HG02610 (cell line): ENCODE results near the gene ZXDC.

Experiments
- ATAC-seq: cut with Tn5 transposase; IDR thresholded peaks from one replicate; pipeline ENCODE4 v1.9.1; 2021; ENCODE audit warnings: mild to moderate bottlenecking, moderate library complexity; ENCODE audit not compliant: unreplicated experiment

ZXDC gene

DNA sequence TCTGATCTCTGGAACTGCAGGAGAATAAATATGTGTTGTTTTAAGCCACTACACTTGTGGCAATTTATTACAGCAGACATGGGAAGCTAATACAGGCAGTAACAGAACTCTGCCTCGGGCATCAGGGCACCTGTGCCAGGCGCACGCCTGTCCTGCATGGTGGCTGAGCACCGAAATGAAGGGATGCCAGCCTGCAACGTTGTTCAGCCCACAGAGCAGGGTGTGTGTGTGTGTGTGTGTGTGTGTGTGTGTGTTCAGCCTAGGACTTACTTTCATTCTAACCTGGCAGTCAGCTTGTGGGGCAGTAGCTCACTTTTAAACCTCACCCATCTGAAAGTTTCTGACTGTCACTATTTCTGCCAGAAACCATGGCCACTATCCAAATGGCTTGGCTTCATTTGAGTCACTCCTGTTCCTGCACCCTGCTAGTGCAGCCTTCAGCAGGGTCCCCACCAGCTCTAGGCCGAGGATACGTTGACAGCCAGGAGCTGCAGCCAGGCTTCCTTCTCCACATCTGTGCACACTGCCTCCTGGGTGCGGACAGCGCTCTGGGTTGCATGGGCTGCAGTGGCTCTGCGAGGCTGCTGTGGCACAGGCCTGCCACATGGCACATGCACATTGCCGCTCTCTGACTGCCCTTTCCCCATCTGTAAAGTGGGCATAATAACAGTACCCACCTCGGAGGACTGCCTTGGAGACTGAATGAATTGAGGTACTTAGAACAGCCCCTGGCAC is 37.4 kb upstream of the ZXDC start:
- ATAC-seq = no peak

DNA sequence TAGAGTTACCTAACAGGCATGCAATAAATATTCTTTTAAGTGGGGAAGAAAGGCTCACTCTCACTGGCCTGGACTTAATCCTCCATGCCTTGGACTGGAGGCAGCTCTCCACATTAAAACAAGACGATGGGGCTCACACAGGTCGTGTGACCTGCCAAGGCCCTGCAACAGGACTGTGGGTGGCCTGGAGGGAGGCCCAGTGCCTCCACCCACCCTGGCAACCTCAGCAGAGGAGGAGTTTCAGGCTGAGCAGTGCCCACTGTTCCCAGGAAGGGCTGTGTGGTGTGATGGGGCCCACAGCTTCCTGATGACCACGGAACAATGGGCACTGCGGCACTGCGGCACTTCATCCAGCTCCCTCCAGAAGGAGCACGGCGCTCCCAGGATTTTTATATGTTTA is 36.3 kb upstream of the ZXDC start:
- ATAC-seq = no peak

DNA sequence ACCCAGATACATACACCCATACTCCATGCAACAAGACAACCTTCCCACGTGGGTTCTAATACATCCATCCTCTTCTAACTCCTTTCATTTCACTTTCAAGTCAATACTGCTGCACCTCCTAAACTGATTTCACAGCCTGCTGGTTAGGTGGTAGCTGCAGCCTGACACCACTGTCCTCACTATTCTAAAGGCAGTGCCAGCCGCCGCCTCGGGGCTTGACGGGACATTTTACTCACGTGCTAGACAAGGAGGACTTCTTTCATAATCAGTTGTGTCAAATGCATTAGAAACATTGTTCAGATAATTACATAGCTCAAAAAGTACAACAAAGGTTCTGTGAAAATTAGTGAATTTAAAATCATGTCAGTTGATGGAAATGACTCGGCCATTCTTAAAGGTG is 35.6 kb upstream of the ZXDC start:
- no peak for ATAC-seq

DNA sequence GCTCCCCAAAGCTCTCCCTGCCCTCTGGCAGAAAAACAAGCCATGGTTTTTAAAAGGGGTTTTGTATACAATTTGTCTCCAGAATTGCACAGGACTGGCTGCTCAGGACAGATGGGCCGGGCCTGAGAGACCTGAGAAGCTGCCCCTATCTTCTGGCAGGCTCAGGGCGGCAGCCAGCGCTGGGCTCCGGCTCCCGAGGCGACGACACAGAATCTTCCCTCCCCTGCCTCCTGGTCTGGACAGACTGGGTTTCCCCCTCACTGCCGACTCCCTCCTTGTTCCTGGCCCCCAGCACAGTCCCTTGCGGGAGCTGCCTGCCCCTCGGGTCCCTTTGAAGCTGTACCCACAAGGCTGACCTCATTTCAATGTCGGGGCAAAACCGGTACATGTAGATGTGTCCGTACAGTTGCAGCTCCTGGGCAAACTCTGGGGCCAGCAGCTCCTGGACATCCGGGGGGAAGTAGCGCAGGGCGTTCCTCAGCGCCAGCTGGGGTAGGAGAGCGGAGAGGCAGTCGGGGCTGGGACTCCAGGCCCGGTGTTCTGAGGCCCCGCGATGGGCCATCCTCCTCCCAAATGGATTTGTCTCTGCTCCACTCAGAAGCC is 34.7 kb upstream of the ZXDC start:
- ATAC-seq = no peak

DNA sequence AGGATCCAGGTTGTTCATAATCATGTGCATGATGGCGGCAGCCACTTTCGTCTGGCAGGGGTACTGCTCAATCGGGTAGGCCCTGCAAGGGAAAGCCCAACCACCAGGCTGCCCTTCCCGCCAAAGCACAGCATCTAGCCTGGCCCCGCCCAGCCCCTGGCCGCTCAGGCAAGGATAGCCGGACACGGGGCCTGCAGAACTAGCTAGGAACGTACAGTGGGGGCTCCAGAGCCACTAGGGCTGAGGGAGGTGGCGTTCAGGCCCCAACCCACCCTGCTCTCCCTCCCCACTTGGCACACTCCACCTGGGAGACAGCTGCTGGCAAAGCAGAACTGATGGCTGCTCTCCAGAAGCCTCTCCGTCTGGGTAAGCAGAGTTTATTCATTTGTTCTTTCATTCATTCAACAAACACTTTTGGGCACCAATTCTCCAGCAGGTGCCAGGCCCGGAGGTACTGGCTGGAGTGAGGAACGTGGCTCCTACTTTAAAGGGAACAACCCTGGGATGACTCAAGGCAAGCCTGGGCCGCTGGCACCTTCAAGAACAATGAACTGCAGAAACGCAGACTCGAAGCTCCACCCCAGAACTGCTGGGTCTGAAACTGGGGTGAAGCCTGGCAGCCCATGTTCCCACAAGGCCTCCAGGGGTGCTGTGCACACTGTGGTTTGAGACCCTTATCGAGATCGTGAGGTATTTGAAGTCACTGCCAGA is 34.1 kb upstream of the ZXDC start:
- no peak for ATAC-seq

DNA sequence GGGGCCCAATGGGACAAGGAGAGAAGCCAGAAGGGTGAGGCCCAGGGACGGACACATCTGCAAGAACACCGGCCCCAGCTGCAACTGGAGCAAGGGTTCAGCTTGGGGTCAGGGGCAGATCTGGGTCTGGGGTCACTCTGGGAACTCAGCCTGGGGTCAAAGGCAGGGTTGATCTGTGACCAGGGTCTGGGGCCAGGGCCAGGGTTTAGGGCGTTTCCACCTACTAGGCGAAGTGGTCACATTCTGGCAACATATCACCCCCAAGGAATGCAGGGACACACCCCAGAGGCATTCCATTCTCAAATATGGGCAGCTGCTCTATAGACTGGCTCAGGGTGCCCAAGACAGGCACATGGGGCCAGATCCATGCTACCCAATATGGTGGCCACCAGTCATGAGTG is 32.9 kb upstream of the ZXDC start:
- no peak for ATAC-seq

DNA sequence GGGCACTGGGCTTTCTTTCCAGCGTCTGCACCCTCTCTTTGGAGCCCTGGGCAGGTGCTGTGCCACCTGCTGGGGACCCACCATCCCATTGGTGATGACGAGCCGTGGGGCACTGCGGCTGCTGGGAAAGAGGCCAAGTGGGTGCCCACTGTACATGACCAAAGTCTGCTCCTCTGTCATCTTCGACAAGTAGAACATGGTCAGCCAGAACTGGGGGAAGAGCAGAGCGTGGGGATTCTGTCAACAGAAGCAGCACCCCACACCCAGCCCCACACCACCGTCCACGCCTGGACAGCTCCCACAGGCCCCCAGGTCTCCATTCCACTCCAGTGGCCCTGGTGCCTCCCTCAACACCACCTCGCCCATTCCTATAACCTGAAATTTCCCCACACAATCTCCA is 32.2 kb upstream of the ZXDC start:
- no peak for ATAC-seq

DNA sequence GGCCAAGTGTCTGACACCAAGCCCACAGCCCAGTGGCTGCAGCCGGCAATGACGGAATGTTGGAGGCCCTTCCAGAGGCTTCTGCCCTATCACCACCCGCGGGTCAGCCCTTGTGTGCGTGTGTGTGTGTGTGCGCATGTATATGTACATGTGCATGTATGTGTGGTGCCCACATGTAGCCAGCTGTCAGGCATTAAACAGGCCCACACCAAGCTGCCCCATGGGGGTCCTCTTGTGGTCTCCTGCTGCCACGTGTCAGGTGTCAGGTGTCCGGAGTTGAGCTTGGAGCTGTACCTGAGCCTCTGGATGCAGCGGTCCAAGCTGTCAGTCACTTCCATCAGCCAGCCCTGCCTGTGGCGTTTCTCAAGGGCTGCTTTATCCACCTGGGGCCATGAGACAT is 28.0 kb upstream of the ZXDC start:
- ATAC-seq = no peak

DNA sequence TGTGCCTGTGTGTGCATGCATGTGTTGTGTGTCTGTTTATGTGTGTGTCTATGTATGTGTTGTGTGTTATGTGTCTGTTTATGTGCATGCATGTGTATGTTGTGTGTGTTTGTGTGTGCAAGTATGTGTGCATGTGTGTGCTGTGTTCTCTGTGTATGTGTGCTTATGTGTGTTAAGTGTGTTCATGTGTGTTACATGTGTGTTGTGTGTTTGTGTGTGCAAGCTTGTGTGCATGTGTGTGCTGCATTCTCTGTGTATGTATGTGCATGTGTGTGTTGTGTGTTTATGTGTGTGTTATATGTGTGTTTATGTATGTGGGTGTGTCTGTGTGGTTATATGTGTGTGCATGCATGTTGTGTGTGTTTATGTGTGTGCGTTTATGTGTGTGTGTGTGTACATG is 27.0 kb upstream of the ZXDC start:
- no peak for ATAC-seq

DNA sequence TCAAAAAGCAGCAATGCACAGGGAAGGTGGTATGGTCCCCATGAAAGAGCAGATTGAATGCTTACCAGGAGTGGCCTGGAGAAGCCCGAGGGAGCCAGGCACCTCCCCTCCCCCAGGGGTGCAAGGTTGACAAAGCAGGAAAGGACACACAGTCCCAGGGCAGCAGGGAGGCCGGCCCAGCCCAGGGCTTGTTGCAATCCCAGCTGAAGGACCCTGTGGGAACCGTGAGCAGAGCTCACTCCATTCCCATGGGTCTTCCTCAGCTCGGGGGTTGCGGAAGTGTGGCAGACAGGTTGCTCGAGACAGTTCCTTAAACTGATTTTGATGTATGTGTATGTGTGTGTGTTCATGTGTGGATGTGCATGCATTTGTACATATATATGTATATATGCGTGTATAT is 26.0 kb upstream of the ZXDC start:
- no peak for ATAC-seq

DNA sequence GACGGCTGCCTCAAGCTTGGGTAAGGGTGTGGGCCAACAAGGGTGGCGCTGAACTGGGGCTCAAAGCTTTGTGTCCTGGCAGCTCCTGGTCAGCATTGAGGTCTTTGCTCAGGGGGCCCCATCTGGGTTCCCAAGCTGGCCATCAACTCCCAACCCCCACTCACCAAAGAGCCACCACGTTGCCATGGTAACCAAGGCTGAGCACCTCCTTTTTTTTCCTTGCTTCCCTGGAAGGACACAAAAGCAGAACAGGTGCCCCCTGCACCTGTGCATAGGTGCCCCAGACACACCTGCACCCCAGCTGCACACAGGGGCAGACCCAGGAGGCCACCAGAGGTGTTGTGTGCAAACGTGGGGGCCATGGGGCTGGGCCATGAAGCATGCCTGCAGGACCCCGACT is 25.4 kb upstream of the ZXDC start:
- no peak for ATAC-seq

DNA sequence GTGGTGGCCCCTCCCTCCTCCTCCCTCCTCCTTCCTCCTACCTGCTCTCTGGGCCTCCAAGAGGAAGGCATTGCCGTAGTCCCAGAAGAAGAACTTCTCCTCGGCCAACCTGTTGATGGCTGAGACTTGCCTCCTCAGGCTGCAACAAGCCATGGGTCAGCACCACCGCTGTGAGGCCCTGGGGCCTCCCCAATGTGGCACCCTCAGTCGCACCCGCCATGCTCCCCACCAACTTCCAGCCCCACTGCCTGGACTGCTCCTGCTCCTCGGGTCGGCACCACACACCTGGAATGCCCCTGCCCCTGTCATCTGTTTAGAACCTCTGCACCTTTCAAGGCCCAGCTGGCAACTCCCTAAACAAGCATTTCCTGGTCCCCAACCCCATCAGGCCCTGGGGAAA is 24.3 kb upstream of the ZXDC start:
- no peak for ATAC-seq

DNA sequence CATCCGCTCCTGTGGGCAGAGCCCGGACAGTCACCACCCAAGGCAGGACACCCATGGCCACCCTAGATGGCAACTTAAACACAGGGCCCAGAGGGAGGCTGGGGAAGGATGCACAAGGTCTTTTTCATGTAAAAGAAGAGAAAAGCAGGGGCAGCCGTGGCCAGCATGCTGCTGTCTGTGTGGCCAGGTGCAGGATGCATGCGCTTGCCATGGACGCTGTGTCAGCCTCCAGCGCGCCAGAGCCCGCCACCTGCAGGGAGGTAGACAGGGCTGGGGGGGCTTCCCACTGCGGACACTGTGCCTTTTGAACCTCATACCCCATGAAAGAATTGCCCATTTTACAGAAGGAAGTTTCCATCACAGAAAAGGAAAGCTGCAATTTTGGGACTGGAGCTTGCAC is 23.7 kb upstream of the ZXDC start:
- no peak for ATAC-seq

DNA sequence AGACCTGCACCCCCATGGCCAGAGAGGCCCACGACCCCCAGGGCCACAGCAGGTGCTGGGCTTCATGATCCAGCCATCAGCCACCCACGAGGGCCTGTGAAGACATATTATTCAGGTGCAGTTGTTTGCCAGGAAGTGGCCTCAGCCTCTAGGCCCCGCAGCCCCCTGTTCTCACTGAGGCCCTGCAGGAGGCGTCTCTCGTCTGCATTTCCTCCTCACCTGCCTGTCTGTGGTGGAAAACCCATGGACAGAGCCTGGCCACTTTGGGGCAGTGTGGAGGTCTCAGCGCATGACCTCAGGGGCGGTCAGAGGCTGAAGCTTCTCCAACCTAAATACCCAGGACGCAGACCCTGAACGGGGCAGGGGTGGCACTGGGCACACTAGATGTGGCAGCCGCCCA is 23.2 kb upstream of the ZXDC start:
- no peak for ATAC-seq

DNA sequence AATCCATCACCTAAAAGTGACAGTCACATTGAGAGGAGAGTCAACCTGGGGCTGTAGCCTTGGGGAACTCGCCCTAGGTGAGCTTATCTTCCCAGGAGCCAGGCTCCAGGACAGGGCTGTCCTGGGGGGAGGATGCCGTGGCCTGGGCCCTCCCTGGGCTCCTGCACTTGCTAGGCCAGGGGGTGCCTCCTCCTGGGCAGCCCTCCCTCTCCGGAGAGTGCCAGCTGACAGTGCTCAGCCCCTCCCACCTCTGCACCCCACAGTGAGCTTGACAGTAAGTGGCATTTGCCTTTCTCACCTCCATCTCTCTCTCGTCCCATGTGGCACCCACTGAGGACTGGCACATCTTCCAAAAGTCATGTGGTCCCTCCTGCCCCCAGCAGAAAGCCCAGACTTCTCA is 22.8 kb upstream of the ZXDC start:
- no peak for ATAC-seq

DNA sequence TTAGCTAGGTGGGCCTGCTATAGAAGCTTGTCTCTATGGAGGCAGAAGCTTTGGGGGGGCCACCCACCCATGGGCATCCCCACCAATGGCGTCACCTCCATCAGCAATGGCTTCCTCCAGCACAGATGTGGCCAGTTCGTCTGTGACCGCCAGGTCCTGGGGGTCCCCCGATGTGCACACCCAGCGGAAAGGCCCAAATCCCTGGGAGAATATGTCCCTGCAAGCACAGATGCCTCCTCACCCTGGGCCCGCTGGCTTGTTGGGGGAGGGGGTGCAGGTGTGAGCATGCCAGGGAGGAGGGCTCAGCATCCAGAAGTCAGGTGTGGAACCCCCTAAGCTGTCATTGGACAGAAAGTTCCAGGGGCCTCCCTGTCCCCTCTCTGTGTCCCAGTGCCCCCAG is 22.3 kb upstream of the ZXDC start:
- ATAC-seq = no peak

DNA sequence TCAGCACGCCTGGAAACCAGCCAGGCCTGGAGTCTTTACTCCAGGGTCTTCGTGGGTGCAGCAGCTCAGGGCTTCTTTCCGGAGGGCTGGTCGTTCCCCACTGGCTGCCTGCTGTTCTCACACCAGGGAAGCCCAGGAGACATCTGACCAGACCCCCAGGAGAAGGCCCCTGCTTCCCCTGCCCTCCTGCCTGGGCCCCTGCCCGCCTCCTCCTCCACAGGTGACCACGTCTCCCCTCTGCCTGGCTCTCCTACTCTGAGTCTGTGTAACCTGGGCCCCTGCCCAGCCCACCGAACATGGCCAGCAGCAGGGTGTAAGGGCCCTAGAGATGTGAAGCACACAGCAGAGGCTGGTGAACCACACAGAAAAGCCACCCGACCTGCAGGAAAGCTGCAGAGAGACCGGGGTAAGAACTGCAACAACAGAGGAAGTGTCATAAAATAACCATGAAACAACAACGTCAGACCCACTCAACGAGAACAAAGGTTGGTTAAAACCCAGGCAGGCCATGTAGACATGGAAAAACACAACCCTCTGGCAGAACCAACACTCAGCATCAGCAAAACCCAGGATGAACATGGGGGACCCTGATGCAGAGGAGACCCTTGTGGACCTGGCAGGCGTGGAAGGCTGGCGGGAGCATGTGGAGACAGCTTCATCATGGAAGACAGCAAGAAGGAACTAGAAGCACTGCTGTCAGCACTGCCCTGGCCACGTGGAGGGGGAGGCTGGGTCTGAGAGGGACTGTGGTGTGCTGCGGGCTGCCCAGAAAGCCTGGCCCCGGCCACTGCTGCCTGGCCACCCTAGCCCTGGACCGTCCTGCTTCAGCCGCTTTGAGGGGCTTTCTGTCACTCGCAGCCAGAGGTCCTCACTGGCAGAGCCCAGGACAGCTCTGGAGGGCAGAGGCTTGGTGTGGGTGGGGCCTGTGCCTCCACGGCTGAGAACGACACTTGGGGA is 21.5 kb upstream of the ZXDC start:
- ATAC-seq = no peak

DNA sequence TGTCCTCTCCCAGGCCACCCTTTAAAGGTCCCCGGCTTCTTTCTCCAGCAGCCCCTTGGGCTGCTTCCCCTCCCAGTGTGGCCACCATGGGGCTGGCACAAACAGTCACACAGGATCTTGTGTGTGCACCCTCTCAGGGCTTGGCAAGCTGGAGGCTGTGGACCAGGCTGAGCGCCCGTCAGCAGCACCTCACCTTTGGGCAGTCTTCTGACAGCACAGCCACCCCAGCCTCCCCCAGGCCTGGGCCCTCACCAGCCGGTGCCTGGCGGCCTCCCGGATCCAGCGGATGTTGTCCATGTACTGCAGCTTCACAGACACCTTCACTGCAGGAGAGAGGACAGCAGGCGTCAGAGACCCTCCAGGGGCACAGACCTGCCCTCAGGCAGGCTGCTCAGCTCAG is 20.1 kb upstream of the ZXDC start:
- no peak for ATAC-seq

DNA sequence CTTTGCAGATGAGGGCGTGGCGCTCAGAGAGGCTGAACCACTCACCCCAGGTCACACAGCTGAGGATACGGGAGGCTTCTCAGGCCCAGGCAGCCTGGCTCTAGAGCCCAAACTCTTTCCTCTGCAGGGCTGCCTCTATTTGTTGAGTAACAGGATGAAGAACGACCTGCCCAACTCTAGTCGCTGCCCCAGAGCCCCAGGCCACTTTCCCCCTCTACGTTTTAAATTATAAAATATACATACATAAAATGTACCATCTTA is 19.2 kb upstream of the ZXDC start:
- ATAC-seq = no peak

DNA sequence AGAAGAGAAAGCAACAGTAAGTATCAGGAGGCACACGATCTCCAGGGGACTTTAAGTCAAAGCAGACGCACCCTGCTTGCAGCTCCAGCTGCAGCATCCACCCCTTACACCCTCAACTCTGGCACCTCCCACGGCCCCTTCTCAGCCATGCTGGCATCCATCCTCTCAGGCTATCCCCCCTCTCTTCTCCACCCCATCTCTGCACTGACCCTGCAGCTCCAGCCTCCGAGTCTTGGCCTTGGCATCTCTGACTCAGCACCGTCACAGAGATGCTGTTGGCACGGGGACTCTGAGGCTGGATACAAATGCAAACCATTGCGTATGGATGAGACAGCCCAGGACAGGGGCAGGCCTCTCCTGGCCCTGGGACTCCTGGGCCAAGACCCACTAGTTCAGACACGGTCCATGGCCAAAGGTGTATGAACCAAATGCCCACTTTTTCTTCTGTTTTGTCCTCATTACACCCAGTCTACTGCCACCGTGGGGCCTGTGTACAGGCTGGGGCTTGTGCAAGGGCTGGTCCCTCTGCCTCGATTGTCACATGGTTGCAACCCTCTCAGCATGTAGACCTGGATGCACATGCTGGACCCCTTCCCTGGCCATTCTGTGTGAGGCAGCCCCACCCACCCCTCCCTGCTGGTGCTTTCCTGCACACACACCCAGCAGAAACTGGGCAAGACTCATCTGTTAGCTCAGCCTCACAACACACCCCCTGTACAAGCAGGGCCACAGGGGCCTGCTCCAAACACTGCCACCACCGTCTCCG is 18.7 kb upstream of the ZXDC start:
- no peak for ATAC-seq

DNA sequence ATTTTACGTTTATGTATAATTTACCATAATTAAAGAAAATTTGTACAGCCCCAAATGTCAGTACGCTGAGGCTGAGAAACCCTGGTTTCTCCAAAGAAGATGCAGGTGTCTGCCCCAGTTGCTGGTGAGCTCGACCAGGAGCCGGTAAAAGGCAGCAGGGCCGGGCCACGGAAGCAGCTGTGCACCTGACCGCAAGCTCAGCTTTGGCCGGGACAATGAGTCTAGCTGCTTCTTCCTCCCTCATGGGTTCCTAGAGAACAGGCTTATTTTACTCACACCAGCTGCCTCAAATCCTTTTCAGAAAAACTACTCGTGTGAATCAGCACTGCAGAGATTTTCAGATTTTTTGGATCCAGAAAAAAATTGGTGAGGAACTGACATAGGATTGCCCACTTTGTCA is 18.0 kb upstream of the ZXDC start:
- ATAC-seq = no peak
